Type B pancreatic cell (in vitro differentiated cells): ENCODE measurements around the gene MTA3. TPM values are rescaled to one million over a fixed set of nuclear protein-coding genes. Genes with fewer than 3 reads are reported as not detected.

Source experiments
- DNase-seq: peaks from one replicate; pipeline ENCODE4 v3.0.0; 2021; ENCODE audit warnings: mixed read lengths; ENCODE audit not compliant: unreplicated experiment; ENCODE audit errors: extremely low spot score
- H3K27ac Mint-ChIP-seq: 2 replicates; pipeline ENCODE4 v1.8.0; 2021; ENCODE audit warnings: mild to moderate bottlenecking, mixed read lengths
- H3K27me3 Mint-ChIP-seq: 2 replicates; pipeline ENCODE4 v1.8.0; 2021; ENCODE audit warnings: mixed read lengths
- H3K36me3 Mint-ChIP-seq: 2 replicates; pipeline ENCODE4 v1.8.0; 2021; ENCODE audit warnings: mixed read lengths
- H3K4me1 Mint-ChIP-seq: one replicate; pipeline ENCODE4 v1.8.0; 2021; ENCODE audit warnings: mixed read lengths; ENCODE audit not compliant: unreplicated experiment
- H3K4me3 Mint-ChIP-seq: 2 replicates; pipeline ENCODE4 v1.8.0; 2021; ENCODE audit warnings: mild to moderate bottlenecking, mixed read lengths
- H3K9me3 Mint-ChIP-seq: 2 replicates; pipeline ENCODE4 v1.8.0; 2021; ENCODE audit warnings: mixed read lengths
- total RNA-seq: library from RNA; stranded (reverse); gene quantifications from 2 replicates; pipeline ENCODE4 v1.2.1, GENCODE V29; 2021; ENCODE audit warnings: low replicate concordance
- TF ChIP-seq, protein P1 (sequence below): fragments of 200-600 bp; sonication (generic); conservative IDR thresholded peaks from 2 replicates; pipeline ENCODE4 v1.5.0; 2021; ENCODE audit warnings: antibody characterized with exemption, mild to moderate bottlenecking

The MTA3 gene
- total RNA-seq, 1 donor from 2014 or later, result 59.7 TPM

DNA sequence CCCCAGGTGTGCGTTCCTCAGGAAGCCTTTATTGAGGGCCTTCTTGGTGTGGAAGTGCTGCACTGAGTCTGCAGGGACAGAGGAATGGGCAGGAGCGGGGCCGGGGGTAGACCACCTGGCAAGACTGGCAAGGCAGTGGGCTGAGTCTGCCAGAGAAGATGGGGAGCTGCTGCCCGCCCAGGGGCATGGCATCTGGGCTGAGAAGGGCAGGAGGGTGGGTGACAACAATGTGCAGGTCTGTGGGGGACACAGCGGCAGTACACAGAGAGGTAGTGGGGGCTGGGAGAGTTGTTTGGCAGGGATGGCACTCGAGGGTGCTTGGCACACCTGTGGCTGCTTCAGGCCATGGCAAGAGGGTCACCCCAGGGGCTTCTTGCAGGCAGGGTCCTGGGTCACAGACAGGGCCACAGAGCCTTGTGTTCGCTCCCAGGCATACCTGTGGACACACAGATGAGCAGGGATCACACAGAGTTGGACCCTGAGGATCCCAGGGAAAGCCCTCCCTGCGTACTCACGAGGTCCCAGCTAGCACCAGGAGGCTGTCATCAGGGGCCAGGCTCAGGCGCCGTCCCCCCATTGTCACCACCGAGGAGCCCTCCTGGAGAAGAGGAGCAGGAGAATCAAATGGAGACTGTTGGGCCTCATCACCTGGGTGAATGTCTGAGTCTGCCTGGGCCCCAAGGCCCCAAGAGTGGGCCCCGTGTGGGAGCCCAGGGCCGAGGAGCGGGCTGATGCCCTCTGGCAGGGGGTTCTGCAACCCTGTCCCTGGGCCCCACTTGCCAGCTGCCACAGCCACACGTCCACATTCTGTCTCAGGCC lies 198.9 kb downstream of the MTA3 start:
- TF ChIP-seq, protein P1, sequence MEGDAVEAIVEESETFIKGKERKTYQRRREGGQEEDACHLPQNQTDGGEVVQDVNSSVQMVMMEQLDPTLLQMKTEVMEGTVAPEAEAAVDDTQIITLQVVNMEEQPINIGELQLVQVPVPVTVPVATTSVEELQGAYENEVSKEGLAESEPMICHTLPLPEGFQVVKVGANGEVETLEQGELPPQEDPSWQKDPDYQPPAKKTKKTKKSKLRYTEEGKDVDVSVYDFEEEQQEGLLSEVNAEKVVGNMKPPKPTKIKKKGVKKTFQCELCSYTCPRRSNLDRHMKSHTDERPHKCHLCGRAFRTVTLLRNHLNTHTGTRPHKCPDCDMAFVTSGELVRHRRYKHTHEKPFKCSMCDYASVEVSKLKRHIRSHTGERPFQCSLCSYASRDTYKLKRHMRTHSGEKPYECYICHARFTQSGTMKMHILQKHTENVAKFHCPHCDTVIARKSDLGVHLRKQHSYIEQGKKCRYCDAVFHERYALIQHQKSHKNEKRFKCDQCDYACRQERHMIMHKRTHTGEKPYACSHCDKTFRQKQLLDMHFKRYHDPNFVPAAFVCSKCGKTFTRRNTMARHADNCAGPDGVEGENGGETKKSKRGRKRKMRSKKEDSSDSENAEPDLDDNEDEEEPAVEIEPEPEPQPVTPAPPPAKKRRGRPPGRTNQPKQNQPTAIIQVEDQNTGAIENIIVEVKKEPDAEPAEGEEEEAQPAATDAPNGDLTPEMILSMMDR, result no peak
- Mint-ChIP-seq H3K27me3 (no peaks in the 10 kb centered on the region), H3K4me1 (no peaks in the 10 kb centered on the region), H3K36me3 (no peaks in the 10 kb centered on the region), H3K9me3 (no peaks in the 10 kb centered on the region), H3K4me3 (no peak overlapping the region), H3K27ac (no peak overlapping the region)
- no peak for DNase-seq

- no peak overlapping the region for H3K27ac Mint-ChIP-seq
- DNase-seq, result no peak
- peaks cover 3% of the 10 kb centered on the region for H3K9me3 Mint-ChIP-seq
- H3K27me3 Mint-ChIP-seq, result no peaks in the 10 kb centered on the region
- H3K36me3 Mint-ChIP-seq, result no peaks in the 10 kb centered on the region
- H3K4me1 Mint-ChIP-seq, result peaks cover 3% of the 10 kb centered on the region
- H3K4me3 Mint-ChIP-seq, result no peak overlapping the region
- TF ChIP-seq, protein P1, result no peak
Observed at GRCh38 chr2:42767899-42768705, 199.7 kb downstream of the MTA3 start.

- H3K4me3 Mint-ChIP-seq, result no peak overlapping the region
- H3K4me1 Mint-ChIP-seq, result peaks cover 5% of the 10 kb centered on the region
- H3K27me3 Mint-ChIP-seq, result no peaks in the 10 kb centered on the region
- H3K27ac Mint-ChIP-seq, result no peak overlapping the region
- no peaks in the 10 kb centered on the region for H3K36me3 Mint-ChIP-seq
- peaks cover 4% of the 10 kb centered on the region for H3K9me3 Mint-ChIP-seq
- TF ChIP-seq, protein P1, result no peak
- no peak for DNase-seq
Observed at GRCh38 chr2:42768706-42769256, 200.3 kb downstream of the MTA3 start.

DNA sequence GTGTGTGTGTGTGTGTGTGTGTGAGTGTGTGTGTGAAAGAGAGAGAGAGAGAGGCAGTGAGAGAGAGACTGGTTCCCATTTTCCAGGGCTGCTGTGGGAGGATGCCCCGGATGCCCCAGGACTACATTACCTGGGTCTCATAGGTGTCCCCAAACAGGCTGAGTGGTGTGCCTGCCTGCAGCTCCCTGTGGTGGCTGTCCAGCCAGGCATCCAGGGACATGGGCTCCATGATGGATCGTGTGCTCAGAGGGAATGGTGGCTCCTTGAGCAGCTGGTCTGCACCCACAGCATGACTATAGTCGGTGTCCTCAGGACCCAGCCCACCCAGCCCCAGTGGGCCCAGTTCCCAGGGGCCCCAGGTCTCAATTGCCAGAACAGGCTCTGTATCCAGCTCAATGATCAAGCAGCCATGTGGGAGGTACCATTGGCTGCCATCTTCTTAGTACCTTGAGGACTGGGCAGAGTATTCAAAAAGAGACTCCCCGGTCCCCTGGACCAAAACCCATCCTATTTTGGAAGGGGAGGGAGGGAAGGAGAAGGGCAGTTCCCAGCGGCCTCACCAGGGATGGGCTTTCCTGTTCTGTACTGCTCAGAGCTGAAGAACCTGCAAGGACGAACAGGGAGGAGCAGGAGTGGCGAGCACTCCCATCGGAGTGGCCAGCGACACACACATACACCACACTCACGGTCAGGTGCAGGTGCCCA lies 201.3 kb downstream of the MTA3 start:
- H3K9me3 Mint-ChIP-seq, result peaks cover 4% of the 10 kb centered on the region
- no peak overlapping the region for H3K27ac Mint-ChIP-seq
- no peak overlapping the region for H3K4me3 Mint-ChIP-seq
- H3K4me1 Mint-ChIP-seq, result peaks cover 5% of the 10 kb centered on the region
- TF ChIP-seq, protein P1, result no peak
- DNase-seq, result no peak
- no peaks in the 10 kb centered on the region for H3K36me3 Mint-ChIP-seq
- no peaks in the 10 kb centered on the region for H3K27me3 Mint-ChIP-seq
